DND-41 (cell line): ENCODE measurements around the gene TEX2.
"Not testable (repeated sequence)": the region's sequence is repeated elsewhere in the genome, so short reads cannot be mapped to it uniquely, and the experiment has no call there.

Experiments used
- ATAC-seq: fragments of 200-7000 bp; cut with Tn5 transposase; 3 replicates; pipeline ENCODE4 v1.9.1; 2021; ENCODE audit warnings: low read depth; ENCODE audit not compliant: insufficient read depth
- DNase-seq: peaks from one replicate; pipeline ENCODE4 v3.0.0-alpha.2; 2020
- H2AFZ ChIP-seq: 2 replicates; pipeline ENCODE4 v1.6.0; 2012; ENCODE audit warnings: low read depth, low read length
- H3K27ac ChIP-seq: 2 replicates; pipeline ENCODE4 v1.5.1; 2012; ENCODE audit warnings: low read length, inconsistent platforms
- H3K27me3 ChIP-seq: fragments of 200-600 bp; sonication (generic); 2 replicates; pipeline ENCODE4 v1.6.0; 2012; ENCODE audit warnings: low read length, mild to moderate bottlenecking, inconsistent platforms; ENCODE audit not compliant: insufficient read depth, poor library complexity
- H3K36me3 ChIP-seq: 2 replicates; pipeline ENCODE4 v1.5.1; 2012; ENCODE audit warnings: low read length, inconsistent platforms; ENCODE audit not compliant: insufficient read depth
- H3K4me1 ChIP-seq: 2 replicates; pipeline ENCODE4 v1.5.1; 2012; ENCODE audit warnings: mild to moderate bottlenecking, low read length; ENCODE audit not compliant: insufficient read depth
- H3K4me2 ChIP-seq: 2 replicates; pipeline ENCODE4 v1.6.0; 2012; ENCODE audit warnings: mild to moderate bottlenecking, moderate library complexity, low read length, inconsistent platforms; ENCODE audit not compliant: insufficient read depth
- H3K4me3 ChIP-seq, 2 experiments: fragments of 200-600 bp in 1 of 2; shearing (Covaris generic) in 1 of 2; 2 replicates each; pipeline ENCODE4 v1.5.1; 2012 to 2016; ENCODE audit warnings: inconsistent platforms in 2 of 2, low read length in 2 of 2, mild to moderate bottlenecking in 2 of 2, low read depth in 1 of 2, moderate library complexity in 1 of 2
- H3K79me2 ChIP-seq: 2 replicates; pipeline ENCODE4 v1.6.0; 2012; ENCODE audit warnings: low read length, inconsistent platforms; ENCODE audit not compliant: insufficient read depth
- H3K9ac ChIP-seq: 2 replicates; pipeline ENCODE4 v1.6.0; 2012; ENCODE audit warnings: low read depth, mild to moderate bottlenecking, inconsistent platforms, low read length, moderate library complexity
- H3K9me3 ChIP-seq: 2 replicates; pipeline ENCODE4 v1.5.1; 2012; ENCODE audit warnings: low read length, moderate library complexity, mild to moderate bottlenecking, inconsistent platforms; ENCODE audit not compliant: insufficient read depth, severe bottlenecking
- H4K20me1 ChIP-seq: 2 replicates; pipeline ENCODE4 v1.6.0; 2012; ENCODE audit warnings: low read length; ENCODE audit not compliant: insufficient read depth
- EZH2 ChIP-seq: IDR thresholded peaks from 3 replicates; pipeline ENCODE4 v1.6.1; 2012; ENCODE audit warnings: borderline replicate concordance, low read depth, mild to moderate bottlenecking, moderate library complexity, low read length, inconsistent platforms; ENCODE audit not compliant: severe bottlenecking
- TF ChIP-seq, protein P1 (sequence below): IDR thresholded peaks from 2 replicates; pipeline ENCODE4 v1.5.1; 2012; ENCODE audit warnings: borderline replicate concordance, low read length, moderate library complexity, mild to moderate bottlenecking; ENCODE audit not compliant: poor library complexity, severe bottlenecking; ENCODE audit errors: extremely low read depth

Gene TEX2

DNA sequence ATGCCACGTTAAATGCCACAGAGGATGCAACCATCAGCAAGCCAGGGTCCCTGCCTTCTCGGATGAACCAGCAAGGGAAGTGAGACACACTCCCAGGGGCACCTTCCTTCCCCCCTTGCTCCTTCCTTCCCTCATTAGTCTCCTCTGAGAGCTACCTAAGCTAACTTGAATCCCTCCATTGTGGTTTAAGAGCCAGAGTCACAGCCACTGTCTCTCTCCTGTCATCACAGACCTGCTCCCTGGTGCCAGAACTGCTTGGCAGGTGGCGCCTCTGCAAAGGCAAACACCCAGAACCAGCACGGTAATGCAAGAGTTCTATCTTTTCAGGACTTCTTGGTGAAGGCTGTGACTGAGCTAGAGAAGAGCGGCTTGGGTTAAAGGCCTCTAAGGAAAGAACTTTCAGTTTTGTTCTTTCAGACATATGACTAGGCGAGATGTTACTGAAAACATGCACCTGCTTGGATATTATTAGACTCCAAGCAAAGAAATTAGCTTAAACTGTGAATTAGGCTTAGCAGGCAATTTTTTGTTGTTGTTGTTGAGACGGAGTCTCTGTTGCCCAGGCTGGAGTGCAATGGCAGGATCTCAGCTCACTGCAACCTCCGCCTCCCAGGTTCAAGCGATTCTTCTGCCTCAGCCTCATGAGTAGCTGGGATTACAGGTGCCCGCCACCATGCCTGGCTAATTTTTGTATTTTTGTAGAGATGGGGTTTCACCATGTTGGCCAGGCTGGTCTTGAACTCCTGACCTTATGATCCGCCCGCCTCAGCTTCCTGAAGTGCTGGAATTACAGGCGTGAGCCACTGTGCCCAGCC, 141.9 kb downstream of the TEX2 start:
- H3K79me2 ChIP-seq, H3K36me3 ChIP-seq, H3K4me3 ChIP-seq, H3K27me3 ChIP-seq, H3K4me1 ChIP-seq, H2AFZ ChIP-seq, H3K9me3 ChIP-seq, H4K20me1 ChIP-seq, H3K4me2 ChIP-seq, H3K9ac ChIP-seq: not testable (repeated sequence)
- ATAC-seq (peak; percentile 67), DNase-seq (peak; percentile 33)
- TF ChIP-seq, protein P1, sequence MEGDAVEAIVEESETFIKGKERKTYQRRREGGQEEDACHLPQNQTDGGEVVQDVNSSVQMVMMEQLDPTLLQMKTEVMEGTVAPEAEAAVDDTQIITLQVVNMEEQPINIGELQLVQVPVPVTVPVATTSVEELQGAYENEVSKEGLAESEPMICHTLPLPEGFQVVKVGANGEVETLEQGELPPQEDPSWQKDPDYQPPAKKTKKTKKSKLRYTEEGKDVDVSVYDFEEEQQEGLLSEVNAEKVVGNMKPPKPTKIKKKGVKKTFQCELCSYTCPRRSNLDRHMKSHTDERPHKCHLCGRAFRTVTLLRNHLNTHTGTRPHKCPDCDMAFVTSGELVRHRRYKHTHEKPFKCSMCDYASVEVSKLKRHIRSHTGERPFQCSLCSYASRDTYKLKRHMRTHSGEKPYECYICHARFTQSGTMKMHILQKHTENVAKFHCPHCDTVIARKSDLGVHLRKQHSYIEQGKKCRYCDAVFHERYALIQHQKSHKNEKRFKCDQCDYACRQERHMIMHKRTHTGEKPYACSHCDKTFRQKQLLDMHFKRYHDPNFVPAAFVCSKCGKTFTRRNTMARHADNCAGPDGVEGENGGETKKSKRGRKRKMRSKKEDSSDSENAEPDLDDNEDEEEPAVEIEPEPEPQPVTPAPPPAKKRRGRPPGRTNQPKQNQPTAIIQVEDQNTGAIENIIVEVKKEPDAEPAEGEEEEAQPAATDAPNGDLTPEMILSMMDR: peak; percentile 9
- H3K27ac ChIP-seq: peak overlapping the region; percentile 32; the same call in 1 of the 2 replicates

DNA sequence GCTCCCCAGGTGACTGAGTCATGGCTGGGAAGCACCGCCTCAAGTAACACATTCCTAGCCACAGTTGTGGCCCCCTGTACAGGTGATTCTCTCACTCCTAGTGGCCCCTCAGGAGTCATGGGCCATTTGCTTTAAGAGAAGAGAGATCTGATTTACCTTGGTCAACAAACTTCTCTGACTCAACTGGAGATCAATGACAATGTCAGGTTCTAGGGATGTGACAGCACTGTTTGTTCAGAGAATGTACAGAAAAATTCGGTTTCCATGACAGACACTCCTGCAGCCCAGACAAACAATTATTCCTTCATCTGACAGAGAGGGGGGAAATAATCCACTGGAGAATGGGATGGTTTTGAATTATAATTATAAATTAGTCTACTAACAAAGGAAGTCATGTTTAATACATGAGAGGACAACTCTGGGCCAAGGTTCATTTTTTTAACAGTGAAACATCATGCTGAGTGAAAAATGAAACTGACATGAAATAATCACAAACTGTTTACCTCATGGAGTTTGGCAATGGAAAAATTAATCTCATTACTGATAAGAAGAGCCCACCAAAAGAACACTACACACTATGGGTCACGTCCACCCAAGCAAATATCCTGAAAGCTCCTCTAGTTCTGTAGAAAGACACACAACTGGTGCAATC, 142.8 kb downstream of the TEX2 start:
- Histone ChIP-seq H3K4me3 (no peak overlapping the region), H3K79me2 (no peaks in the 10 kb centered on the region), H2AFZ (no peak overlapping the region), H3K9me3 (no peaks in the 10 kb centered on the region), H3K4me1 (peaks cover 8% of the 10 kb centered on the region; the same call in 1 of the 2 replicates), H3K27me3 (no peaks in the 10 kb centered on the region), H3K36me3 (no peaks in the 10 kb centered on the region), H3K4me2 (no peak overlapping the region), H3K27ac (0 out of 2 replicates have a peak overlapping the region, but pooled peaks have one; percentile 32), H3K9ac (no peak overlapping the region), H4K20me1 (no peaks in the 10 kb centered on the region)
- TF ChIP-seq EZH2: no peak
- TF ChIP-seq, protein P1: no peak
- DNase-seq (no peak), ATAC-seq (no peak)

DNA sequence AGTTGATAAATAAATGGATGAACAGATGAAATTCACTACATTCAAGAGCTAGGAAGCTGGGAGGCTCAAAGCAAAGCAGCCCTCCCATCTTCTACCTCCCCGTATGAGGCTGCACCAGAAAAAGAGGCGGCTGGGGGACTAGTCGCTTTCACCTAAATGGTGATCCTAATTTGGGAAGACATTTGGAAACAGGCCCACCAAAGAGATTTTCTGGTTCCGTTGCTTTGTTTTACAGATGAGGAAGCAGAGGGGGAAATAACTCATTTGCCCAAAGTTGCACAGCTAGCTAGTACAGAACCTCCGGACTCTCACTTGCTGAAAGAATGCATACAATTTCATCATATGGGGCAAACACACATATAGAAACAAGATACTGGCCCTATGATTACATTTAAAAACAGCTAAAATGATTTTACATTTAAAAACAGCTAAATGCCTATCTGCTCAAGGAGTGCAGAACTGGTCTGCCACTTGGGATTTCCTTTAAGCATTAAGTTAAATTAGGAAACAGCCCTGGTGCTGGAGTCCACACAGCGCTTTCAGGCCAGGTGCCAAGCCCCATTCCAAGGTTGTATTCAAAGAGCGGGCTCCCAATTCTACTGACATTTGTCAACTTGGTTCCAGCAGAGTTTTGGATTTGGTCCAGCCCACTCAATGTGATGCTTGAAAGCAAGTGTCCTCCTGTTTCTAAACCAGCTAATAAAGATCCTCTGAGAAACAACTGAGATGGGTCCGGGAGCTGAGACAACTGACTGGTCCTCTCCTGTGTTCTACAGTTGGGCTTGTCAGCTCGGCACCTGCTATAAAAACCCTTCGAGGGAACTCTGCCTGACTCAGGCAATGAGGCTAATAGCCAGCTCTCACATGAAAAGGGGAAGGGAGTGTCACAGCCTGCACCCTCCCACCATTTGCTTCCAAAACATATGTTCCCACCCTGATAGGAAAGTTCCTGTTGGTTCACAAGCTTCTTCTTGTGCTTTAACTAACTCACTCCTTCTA, 144.8 kb downstream of the TEX2 start:
- Histone ChIP-seq H3K4me3 (no peak overlapping the region), H3K4me2 (no peak overlapping the region), H3K4me1 (peaks cover 8% of the 10 kb centered on the region; the same call in 1 of the 2 replicates), H3K9me3 (no peaks in the 10 kb centered on the region), H4K20me1 (no peaks in the 10 kb centered on the region), H2AFZ (no peak overlapping the region), H3K9ac (no peak overlapping the region), H3K36me3 (no peaks in the 10 kb centered on the region), H3K27me3 (no peaks in the 10 kb centered on the region), H3K79me2 (no peaks in the 10 kb centered on the region), H3K27ac (no peak overlapping the region)
- DNase-seq: no peak
- ATAC-seq: no peak
- TF ChIP-seq, protein P1: no peak
- TF ChIP-seq EZH2: no peak
